Measurements from ENCODE around the gene IL17RD. TPM values are rescaled to one million over a fixed set of nuclear protein-coding genes. Genes with fewer than 3 reads are reported as not detected.

IL17RD gene
- total RNA-seq, 1 donor from 2014 or later: not detected

GRCh38 chr3:57048052-57048671 lies 117.0 kb downstream of the IL17RD start:
- Mint-ChIP-seq H3K27me3 (peaks cover 14% of the 10 kb centered on the region), H3K4me3 (no peak overlapping the region), H3K27ac (no peak overlapping the region), H3K9me3 (no peaks in the 10 kb centered on the region), H3K4me1 (peaks cover 2% of the 10 kb centered on the region), H3K36me3 (ENCODE audit: low read depth) (no peaks in the 10 kb centered on the region)
- ChIA-PET CTCF (no interaction called here), POLR2A (no interaction called here)
- no peak for TF ChIP-seq CTCF (IDR thresholded peaks at IDR 0.05)
- no peak for ATAC-seq (ENCODE audit: low read depth)
- intact Hi-C loops (cut with micrococcal nuclease): no loop called here
- no peak for DNase-seq

- intact Hi-C loops (cut with micrococcal nuclease): no loop called here
- Mint-ChIP-seq H3K9me3 (no peaks in the 10 kb centered on the region), H3K27me3 (peaks cover 9% of the 10 kb centered on the region), H3K27ac (no peak overlapping the region), H3K4me3 (no peak overlapping the region), H3K36me3 (ENCODE audit: low read depth) (no peaks in the 10 kb centered on the region), H3K4me1 (peaks cover 2% of the 10 kb centered on the region)
- DNase-seq (no peak), ATAC-seq (ENCODE audit: low read depth) (no peak)
- TF ChIP-seq CTCF (IDR thresholded peaks at IDR 0.05): no peak
- ChIA-PET POLR2A (no interaction called here), CTCF (interaction anchor here (0.7 to 1.2 kb wide), 2 partner anchors 27 to 50 kb away, joined by 3 read pairs; no protein-coding TSS in a partner anchor)
These were observed 118.9 kb downstream of the IL17RD start for GRCh38 chr3:57046101-57046765.

GRCh38 chr3:57043518-57043917 lies 121.6 kb downstream of the IL17RD start:
- ATAC-seq (ENCODE audit: low read depth) (no peak), DNase-seq (no peak)
- ChIA-PET CTCF (no interaction called here), POLR2A (interaction anchor here (0.7 kb wide), 1 partner anchor 25 kb away, joined by 4 read pairs; no protein-coding TSS in a partner anchor)
- intact Hi-C loops (cut with micrococcal nuclease): no loop called here
- Mint-ChIP-seq H3K9me3 (no peaks in the 10 kb centered on the region), H3K4me1 (peaks cover 2% of the 10 kb centered on the region), H3K27me3 (peaks cover 22% of the 10 kb centered on the region), H3K36me3 (ENCODE audit: low read depth) (no peaks in the 10 kb centered on the region), H3K4me3 (no peak overlapping the region), H3K27ac (no peak overlapping the region)
- no peak for TF ChIP-seq CTCF (IDR thresholded peaks at IDR 0.05)

GRCh38 chr3:57041674-57042073 lies 123.5 kb downstream of the IL17RD start:
- Mint-ChIP-seq H3K4me3 (no peak overlapping the region), H3K9me3 (no peaks in the 10 kb centered on the region), H3K27me3 (peaks cover 20% of the 10 kb centered on the region), H3K4me1 (no peaks in the 10 kb centered on the region), H3K27ac (no peak overlapping the region), H3K36me3 (ENCODE audit: low read depth) (no peaks in the 10 kb centered on the region)
- TF ChIP-seq CTCF (IDR thresholded peaks at IDR 0.05): no peak
- ATAC-seq (ENCODE audit: low read depth): no peak
- DNase-seq: no peak
- CTCF ChIA-PET: no interaction called here
- POLR2A ChIA-PET: no interaction called here
- intact Hi-C loops (cut with micrococcal nuclease): no loop called here

Other genes with a start within 250 kb of the IL17RD start
- not detected in 2 replicates for gene SPATA12, start 104.7 kb downstream of the IL17RD start, total RNA-seq
- gene HESX1, start 34.6 kb upstream of the IL17RD start, total RNA-seq: 0.24 TPM in 1 of 2 replicates, not detected in the other
- gene APPL1, start 62.4 kb upstream of the IL17RD start, total RNA-seq: 58.3 and 62.0 TPM in 2 replicates
- gene ASB14, start 127.3 kb upstream of the IL17RD start, total RNA-seq: not detected in 2 replicates

Measured in activated B cell treated with CpG ODN at 0.5 μM for 24 hours (primary cell).